Cardiac muscle cell (in vitro differentiated cells and primary cell): Measurements from ENCODE around the gene HNRNPR. TPM values are rescaled to one million over a fixed set of nuclear protein-coding genes. Genes with fewer than 3 reads are reported as not detected.

Experiments
- DNase-seq, 2 donors: peaks; one replicate each; pipeline versions ENCODE4 v3.0.0 to v3.0.0-alpha.2; 2010 to 2017; ENCODE audit warnings: low read depth in 1 of 2, low spot score in 1 of 2
- H3K27ac ChIP-seq: fragments of 200-600 bp; sonication (generic); 2 replicates; pipeline ENCODE4 v1.5.1; 2016
- H3K27me3 ChIP-seq: fragments of 200-600 bp; sonication (generic); 2 replicates; pipeline ENCODE4 v1.6.0; 2016; ENCODE audit warnings: control low read depth
- H3K36me3 ChIP-seq: fragments of 200-600 bp; sonication (generic); 2 replicates; pipeline ENCODE4 v1.5.1; 2016; ENCODE audit warnings: control low read depth
- H3K4me1 ChIP-seq: fragments of 200-600 bp; sonication (generic); 2 replicates; pipeline ENCODE4 v1.8.1; 2017; ENCODE audit warnings: low read depth, mild to moderate bottlenecking, mixed run types
- H3K4me3 ChIP-seq: fragments of 200-600 bp; sonication (generic); 2 replicates; pipeline ENCODE4 v1.5.1; 2016; ENCODE audit warnings: mild to moderate bottlenecking
- H3K9me3 ChIP-seq: fragments of 200-600 bp; sonication (generic); 2 replicates; pipeline ENCODE4 v1.5.1; 2017; ENCODE audit warnings: low read depth, mild to moderate bottlenecking, control low read depth
- CTCF ChIP-seq: IDR thresholded peaks from 2 replicates; pipeline ENCODE4 v1.5.1; 2012; ENCODE audit warnings: low read depth, mild to moderate bottlenecking, low read length
- polyA plus RNA-seq: library from polyadenylated mRNA; unstranded; fragments of >200 nt; fragmentation: Nextera tagmentation; extraction: Ambion mirVana; gene quantifications from 2 replicates; pipeline ENCODE4 v1.2.1, GENCODE V29; 2016
- total RNA-seq: library from RNA; depleted of rRNA; stranded (reverse); fragments of >200 nt; gene quantifications from 2 replicates; pipeline ENCODE4 v1.2.3, GENCODE V29; 2016

HNRNPR gene
- total and polyA plus RNA-seq, 2 experiments from 2014 or later = 142 to 154 TPM

- Histone ChIP-seq H3K27me3 (no peaks in the 10 kb centered on the region), H3K36me3 (peaks cover 63% of the 10 kb centered on the region), H3K9me3 (no peaks in the 10 kb centered on the region), H3K4me3 (no peak overlapping the region), H3K4me1 (peaks cover 8% of the 10 kb centered on the region), H3K27ac (no peak overlapping the region)
- TF ChIP-seq CTCF = no peak
- DNase-seq = peak in 1 of 2 donors; percentile 21
Measured at GRCh38 chr1:23283667-23284602, 60.1 kb downstream of the HNRNPR start.

GRCh38 chr1:23282957-23283356, 61.1 kb downstream of the HNRNPR start:
- DNase-seq = peak in 1 of 2 donors; percentile 69
- Histone ChIP-seq H3K36me3 (peaks cover 54% of the 10 kb centered on the region), H3K9me3 (no peaks in the 10 kb centered on the region), H3K27me3 (no peaks in the 10 kb centered on the region), H3K27ac (no peak overlapping the region), H3K4me3 (no peak overlapping the region), H3K4me1 (no peaks in the 10 kb centered on the region)
- no peak for TF ChIP-seq CTCF

- no peak for DNase-seq
- H3K4me3 ChIP-seq = no peak overlapping the region
- H3K9me3 ChIP-seq = no peaks in the 10 kb centered on the region
- H3K4me1 ChIP-seq = no peaks in the 10 kb centered on the region
- peaks cover 31% of the 10 kb centered on the region for H3K36me3 ChIP-seq
- no peak overlapping the region for H3K27ac ChIP-seq
- H3K27me3 ChIP-seq = no peaks in the 10 kb centered on the region
- TF ChIP-seq CTCF = no peak
Measured at GRCh38 chr1:23278717-23279116, 65.4 kb downstream of the HNRNPR start.

GRCh38 chr1:23276531-23276930, 67.6 kb downstream of the HNRNPR start:
- DNase-seq = no peak
- peaks cover 9% of the 10 kb centered on the region for H3K36me3 ChIP-seq
- H3K4me3 ChIP-seq = no peak overlapping the region

GRCh38 chr1:23274134-23274505, 70.0 kb downstream of the HNRNPR start:
- no peak for DNase-seq
- no peak for TF ChIP-seq CTCF
- no peaks in the 10 kb centered on the region for H3K9me3 ChIP-seq
- no peaks in the 10 kb centered on the region for H3K36me3 ChIP-seq
- H3K4me3 ChIP-seq = no peak overlapping the region
- H3K4me1 ChIP-seq = no peaks in the 10 kb centered on the region
- H3K27ac ChIP-seq = no peak overlapping the region
- H3K27me3 ChIP-seq = no peaks in the 10 kb centered on the region

More at GRCh38 chr1:23276531-23276930, 67.6 kb downstream of the HNRNPR start:
- no peaks in the 10 kb centered on the region for H3K9me3 ChIP-seq
- no peak overlapping the region for H3K27ac ChIP-seq
- H3K27me3 ChIP-seq = no peaks in the 10 kb centered on the region
- TF ChIP-seq CTCF = no peak
- no peaks in the 10 kb centered on the region for H3K4me1 ChIP-seq
